NCI-H128 (cell line): Measurements from ENCODE around the gene GPX1.
"Not testable (repeated sequence)": the region's sequence is repeated elsewhere in the genome, so short reads cannot be mapped to it uniquely, and the experiment has no call there.

ENCODE experiments used
- DNase-seq: peaks from one replicate; lab custom pipeline; 2025; ENCODE audit not compliant: unreplicated experiment; lab: John Stamatoyannopoulos, UW

GPX1 gene

GRCh38 chr3:49358884-49359225 lies 702 bp upstream of the GPX1 start:
- no peak for DNase-seq

GRCh38 chr3:49357443-49358216 lies 523 bp downstream of the GPX1 start:
- not testable (repeated sequence) for DNase-seq

- not testable (repeated sequence) for DNase-seq
Observed at GRCh38 chr3:49357095-49357442, 1.1 kb downstream of the GPX1 start.

GRCh38 chr3:49352890-49353421 lies 5.2 kb downstream of the GPX1 start:
- no peak for DNase-seq

GRCh38 chr3:49352281-49352680 lies 5.9 kb downstream of the GPX1 start:
- no peak for DNase-seq

- DNase-seq: no peak
Observed at GRCh38 chr3:49351521-49352011, 6.6 kb downstream of the GPX1 start.

GRCh38 chr3:49349348-49350114 lies 8.6 kb downstream of the GPX1 start:
- DNase-seq: no peak

- DNase-seq: not testable (repeated sequence)
Observed at GRCh38 chr3:49348361-49348760, 9.8 kb downstream of the GPX1 start.

- DNase-seq: no peak
Observed at GRCh38 chr3:49346797-49347251, 11.3 kb downstream of the GPX1 start.

- DNase-seq: no peak
Observed at GRCh38 chr3:49343163-49343562, 15.0 kb downstream of the GPX1 start.

- DNase-seq: no peak
Observed at GRCh38 chr3:49341996-49342395, 16.2 kb downstream of the GPX1 start.

- DNase-seq: peak; percentile 70
Observed at GRCh38 chr3:49339941-49340800, 18.0 kb downstream of the GPX1 start, which contains the start of gene USP4. Gene USP4 (minus strand): TSS chr3:49340053. CDS start chr3:49340024, 29 bp downstream.

GRCh38 chr3:49339581-49339940 lies 18.6 kb downstream of the GPX1 start:
- no peak for DNase-seq

GRCh38 chr3:49333916-49334633 lies 24.1 kb downstream of the GPX1 start:
- DNase-seq: no peak

GRCh38 chr3:49333091-49333490 lies 25.1 kb downstream of the GPX1 start:
- no peak for DNase-seq

GRCh38 chr3:49329186-49329585 lies 29.0 kb downstream of the GPX1 start:
- no peak for DNase-seq

- DNase-seq: not testable (repeated sequence)
Observed at GRCh38 chr3:49328350-49328749, 29.8 kb downstream of the GPX1 start.

- DNase-seq: no peak
Observed at GRCh38 chr3:49327485-49327884, 30.7 kb downstream of the GPX1 start.

- no peak for DNase-seq
Observed at GRCh38 chr3:49324768-49325167, 33.4 kb downstream of the GPX1 start.

GRCh38 chr3:49316696-49317457 lies 41.3 kb downstream of the GPX1 start:
- no peak for DNase-seq
